CD4-positive, alpha-beta T cell (primary cell): ENCODE measurements around the gene CENPE. TPM values are rescaled to one million over a fixed set of nuclear protein-coding genes. Genes with fewer than 3 reads are reported as not detected.
A peak's percentile ranks its signal among the peaks of the same experiment; 100 is the strongest.

ENCODE experiments used
- ATAC-seq: fragments of 200-7000 bp; cut with Tn5 transposase; one replicate; pipeline ENCODE4 v1.10.0; 2022; ENCODE audit warnings: mild to moderate bottlenecking; ENCODE audit not compliant: poor library complexity
- CTCF ChIA-PET: fragments of 350-600 bp; sonication (Branson Sonifier 250); formaldehyde crosslinking; loops from one replicate; lab custom pipeline; 2021; ENCODE audit warnings: antibody characterized with exemption, inconsistent platforms; lab: Charles Lee
- POLR2A ChIA-PET: fragments of 350-600 bp; sonication (Branson Sonifier 250); formaldehyde crosslinking; loops from one replicate; lab custom pipeline; 2021; ENCODE audit warnings: antibody characterized with exemption, inconsistent platforms; lab: Charles Lee
- DNase-seq, 14 experiments: peaks; one replicate each; pipeline ENCODE4 v3.0.0-alpha.2; 2013 to 2020; ENCODE audit warnings: mixed read lengths in 2 of 14
- H3K27ac ChIP-seq, 2 donors: one replicate each; pipeline versions ENCODE4 v1.5.1 to v1.7.0; 2013; ENCODE audit warnings: low read length in 2 of 2, low read depth in 1 of 2, mild to moderate bottlenecking in 1 of 2
- H3K27me3 ChIP-seq, 2 experiments: 1 replicate in 1 of 2; 2 replicates in 1 of 2; pipeline versions ENCODE4 v1.6.1 to v1.7.0; 2013; ENCODE audit warnings: low read length in 2 of 2, control low read depth in 1 of 2, mild to moderate bottlenecking in 1 of 2, moderate library complexity in 1 of 2; ENCODE audit not compliant: insufficient read depth in 2 of 2, control insufficient read depth in 1 of 2
- H3K36me3 ChIP-seq: one replicate; pipeline ENCODE4 v1.6.1; 2013; ENCODE audit warnings: low read length, control low read depth; ENCODE audit not compliant: insufficient read depth
- H3K4me1 ChIP-seq: one replicate; pipeline ENCODE4 v1.6.1; 2013; ENCODE audit warnings: low read length, control low read depth; ENCODE audit not compliant: insufficient read depth
- H3K4me3 ChIP-seq: one replicate; pipeline ENCODE4 v1.5.1; 2013; ENCODE audit warnings: mild to moderate bottlenecking, low read length, moderate library complexity
- H3K9me3 ChIP-seq, 2 experiments: 1 replicate in 1 of 2; 2 replicates in 1 of 2; pipeline versions ENCODE4 v1.6.1 to v1.7.0; 2013; ENCODE audit warnings: low read length in 2 of 2, mild to moderate bottlenecking in 2 of 2, control low read depth in 1 of 2, moderate library complexity in 1 of 2; ENCODE audit not compliant: control insufficient read depth in 1 of 2, insufficient read depth in 1 of 2
- H3K27ac Mint-ChIP-seq: one replicate; pipeline ENCODE4 v1.8.0; 2020; ENCODE audit warnings: mixed read lengths
- H3K27me3 Mint-ChIP-seq: one replicate; pipeline ENCODE4 v1.8.0; 2021; ENCODE audit warnings: mixed read lengths
- H3K36me3 Mint-ChIP-seq: one replicate; pipeline ENCODE4 v1.8.0; 2021; ENCODE audit warnings: low read depth, mixed read lengths
- H3K4me1 Mint-ChIP-seq: one replicate; pipeline ENCODE4 v1.8.0; 2021; ENCODE audit warnings: low read depth, mixed read lengths
- H3K4me3 Mint-ChIP-seq: one replicate; pipeline ENCODE4 v1.8.0; 2020; ENCODE audit warnings: mild to moderate bottlenecking, mixed read lengths
- H3K9me3 Mint-ChIP-seq: one replicate; pipeline ENCODE4 v1.8.0; 2020; ENCODE audit warnings: mixed read lengths
- intact Hi-C, 2 experiments: fragments of 100-400 bp; cut with DNase I in 1 of 2; cut with micrococcal nuclease in 1 of 2; formaldehyde crosslinking; loops; one replicate each; pipeline versions ENCODE4 v1.15.1 to v1.9.0; 2023 to 2025; cut with DNase I, micrococcal nuclease
- total RNA-seq, 174 experiments: library from RNA in 2 of 174; stranded (reverse) in 2 of 174; gene quantifications; one replicate each; pipeline ENCODE4 v1.2.3 and lab custom pipeline; 2021 to 2026
- TF ChIP-seq, protein P1 (sequence below): fragments of 200-600 bp; IDR thresholded peaks from one replicate; pipeline ENCODE4 v1.8.0; 2022; ENCODE audit warnings: antibody characterized with exemption, mild to moderate bottlenecking

CENPE gene
- total RNA-seq, 2 experiments from 2014 or later, result 2.7 to 3.2 TPM

DNA sequence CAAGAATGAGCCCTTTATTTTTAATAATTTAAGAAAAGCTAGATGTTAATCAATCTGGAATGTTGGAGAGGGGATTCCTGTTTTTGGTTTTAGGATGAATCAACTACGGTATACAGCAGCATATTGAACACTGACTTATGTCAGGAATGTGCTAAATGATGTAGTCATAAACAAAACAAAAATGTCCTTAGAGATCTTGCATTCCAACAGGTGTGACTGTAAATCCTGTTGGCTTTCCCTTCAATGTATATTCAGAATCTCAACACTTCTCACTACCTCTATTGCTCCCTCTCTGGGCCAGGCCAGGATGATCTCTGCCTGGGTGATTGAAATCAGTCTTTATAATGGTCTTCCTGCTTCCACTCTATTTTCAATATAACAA lies 60.7 kb downstream of the CENPE start:
- Histone ChIP-seq H3K9me3 (no peaks in the 10 kb centered on the region), H3K36me3 (no peaks in the 10 kb centered on the region), H3K27me3 (no peaks in the 10 kb centered on the region), H3K27ac (no peak overlapping the region), H3K4me1 (no peaks in the 10 kb centered on the region), H3K4me3 (no peak overlapping the region)
- intact Hi-C loops, result no loop called here
- Mint-ChIP-seq H3K9me3 (no peaks in the 10 kb centered on the region), H3K4me3 (no peak overlapping the region), H3K27me3 (no peaks in the 10 kb centered on the region), H3K36me3 (no peaks in the 10 kb centered on the region), H3K4me1 (peaks cover 8% of the 10 kb centered on the region), H3K27ac (no peak overlapping the region)
- ChIA-PET CTCF (no interaction called here), POLR2A (no interaction called here)
- TF ChIP-seq, protein P1, sequence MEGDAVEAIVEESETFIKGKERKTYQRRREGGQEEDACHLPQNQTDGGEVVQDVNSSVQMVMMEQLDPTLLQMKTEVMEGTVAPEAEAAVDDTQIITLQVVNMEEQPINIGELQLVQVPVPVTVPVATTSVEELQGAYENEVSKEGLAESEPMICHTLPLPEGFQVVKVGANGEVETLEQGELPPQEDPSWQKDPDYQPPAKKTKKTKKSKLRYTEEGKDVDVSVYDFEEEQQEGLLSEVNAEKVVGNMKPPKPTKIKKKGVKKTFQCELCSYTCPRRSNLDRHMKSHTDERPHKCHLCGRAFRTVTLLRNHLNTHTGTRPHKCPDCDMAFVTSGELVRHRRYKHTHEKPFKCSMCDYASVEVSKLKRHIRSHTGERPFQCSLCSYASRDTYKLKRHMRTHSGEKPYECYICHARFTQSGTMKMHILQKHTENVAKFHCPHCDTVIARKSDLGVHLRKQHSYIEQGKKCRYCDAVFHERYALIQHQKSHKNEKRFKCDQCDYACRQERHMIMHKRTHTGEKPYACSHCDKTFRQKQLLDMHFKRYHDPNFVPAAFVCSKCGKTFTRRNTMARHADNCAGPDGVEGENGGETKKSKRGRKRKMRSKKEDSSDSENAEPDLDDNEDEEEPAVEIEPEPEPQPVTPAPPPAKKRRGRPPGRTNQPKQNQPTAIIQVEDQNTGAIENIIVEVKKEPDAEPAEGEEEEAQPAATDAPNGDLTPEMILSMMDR, result no peak
- DNase-seq (no peak), ATAC-seq (no peak)

DNA sequence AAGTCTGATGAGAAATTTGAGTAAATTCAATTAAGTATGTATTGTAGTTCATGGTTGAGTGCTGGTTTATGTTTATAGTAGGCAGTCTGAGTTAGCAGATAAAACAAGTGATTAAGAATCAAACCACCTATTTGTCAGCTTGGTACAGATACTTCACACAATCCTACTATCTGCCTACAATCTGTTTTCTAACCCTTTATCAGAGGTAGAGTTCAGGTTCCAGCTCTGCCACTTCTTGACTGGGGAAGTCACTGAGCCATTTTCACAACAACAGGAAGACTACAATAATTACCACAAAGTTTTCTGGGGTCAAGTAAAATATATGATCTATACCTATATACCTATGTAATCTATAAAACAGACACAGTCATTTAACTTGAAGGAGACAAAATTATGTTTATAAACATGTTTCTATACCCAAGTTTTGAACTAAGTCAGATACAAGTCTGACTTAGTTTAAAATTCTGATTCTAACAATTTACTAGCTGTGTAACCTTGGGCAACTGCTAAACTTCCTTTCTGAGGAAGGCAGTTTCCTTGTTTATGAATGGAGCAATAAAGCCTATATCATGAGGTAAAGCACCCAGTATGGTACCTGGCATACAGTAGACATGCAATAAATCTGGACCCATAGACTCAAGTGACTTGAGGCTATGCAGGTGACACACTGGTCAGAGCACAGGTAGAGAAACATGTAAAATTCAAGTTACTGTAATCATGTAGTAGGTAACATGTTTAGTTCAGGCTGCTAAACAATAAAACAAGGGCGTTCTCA lies 61.3 kb downstream of the CENPE start:
- Histone ChIP-seq H3K27me3 (no peaks in the 10 kb centered on the region), H3K27ac (no peak overlapping the region), H3K9me3 (no peaks in the 10 kb centered on the region), H3K4me3 (no peak overlapping the region), H3K4me1 (no peaks in the 10 kb centered on the region), H3K36me3 (no peaks in the 10 kb centered on the region)
- no peaks in the 10 kb centered on the region for H3K36me3 Mint-ChIP-seq
- H3K4me3 Mint-ChIP-seq, result no peak overlapping the region
- CTCF ChIA-PET, result interaction anchor here (0.5 kb wide), 1 partner anchor 706 kb away, joined by 3 read pairs; no protein-coding TSS in a partner anchor
- peak in 1 of 14 experiments; percentile 8 for DNase-seq
- H3K27ac Mint-ChIP-seq, result peak overlapping the region; percentile 71
- H3K4me1 Mint-ChIP-seq, result peaks cover 8% of the 10 kb centered on the region
- TF ChIP-seq, protein P1, result no peak
- no peak for ATAC-seq
- POLR2A ChIA-PET, result no interaction called here
- no peaks in the 10 kb centered on the region for H3K27me3 Mint-ChIP-seq
- intact Hi-C loops, result no loop called here
- H3K9me3 Mint-ChIP-seq, result no peaks in the 10 kb centered on the region

DNA sequence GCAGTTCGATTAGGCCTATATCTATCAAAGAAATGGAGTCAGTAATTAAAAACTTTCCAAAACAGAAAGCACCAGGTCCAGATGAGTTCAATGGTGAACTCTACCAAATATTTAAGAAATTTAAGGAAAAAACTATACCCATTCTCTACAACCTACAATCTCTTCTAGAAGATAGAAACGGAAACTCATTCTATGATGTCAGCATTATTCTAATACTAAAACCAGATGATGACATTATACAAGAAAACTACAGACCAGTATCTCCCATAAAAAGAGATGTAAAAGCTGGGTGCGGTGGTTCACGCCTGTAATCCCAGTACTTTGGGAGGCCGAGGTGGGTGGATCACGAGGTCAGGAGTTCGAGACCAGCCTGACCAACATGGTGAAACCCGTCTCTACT lies 69.0 kb downstream of the CENPE start:
- H3K36me3 ChIP-seq, result no peaks in the 10 kb centered on the region
- no peaks in the 10 kb centered on the region for H3K27me3 Mint-ChIP-seq
- CTCF ChIA-PET, result no interaction called here

More for the DNA sequence above, 69.0 kb downstream of the CENPE start:
- H3K4me3 Mint-ChIP-seq, result no peak overlapping the region
- no peak for ATAC-seq
- H3K4me3 ChIP-seq, result no peak overlapping the region
- POLR2A ChIA-PET, result no interaction called here
- no peak overlapping the region for H3K27ac Mint-ChIP-seq
- H3K4me1 ChIP-seq, result no peaks in the 10 kb centered on the region
- intact Hi-C loops, result no loop called here
- DNase-seq, result no peak
- H3K9me3 Mint-ChIP-seq, result peaks cover 13% of the 10 kb centered on the region
- no peaks in the 10 kb centered on the region for H3K4me1 Mint-ChIP-seq
- H3K9me3 ChIP-seq, result peaks cover 0 to 6% of the 10 kb centered on the region in 2 experiments
- H3K27me3 ChIP-seq, result no peaks in the 10 kb centered on the region
- peaks cover 22% of the 10 kb centered on the region for H3K36me3 Mint-ChIP-seq
- TF ChIP-seq, protein P1, result no peak
- H3K27ac ChIP-seq, result no peak overlapping the region
